ENCODE data around the gene FAM13C. TPM values are rescaled to one million over a fixed set of nuclear protein-coding genes. Genes with fewer than 3 reads are reported as not detected.

The FAM13C gene
- total RNA-seq, 4 donors from 2014 or later = 10.3 to 36.9 (median 20.6) TPM

- no peak overlapping the region for H3K4me3 ChIP-seq
- DNase-seq (ENCODE audit: low spot score in 2 of 2) = no peak
- TF ChIP-seq POLR2A (IDR thresholded peaks at IDR 0.05) (no peak), EP300 (IDR thresholded peaks at IDR 0.05) (no peak), CTCF (IDR thresholded peaks at IDR 0.05) (no peak)
- H3K4me1 ChIP-seq = peaks cover 0 to 22% (median 6%) of the 10 kb centered on the region in 4 donors
- no peaks in the 10 kb centered on the region for H3K36me3 ChIP-seq
- H3K27ac ChIP-seq = no peak overlapping the region
- no peaks in the 10 kb centered on the region for H3K27me3 ChIP-seq
- no peaks in the 10 kb centered on the region for H3K9me3 ChIP-seq
- 29 to 65% methylated on average over 1 of the region's 1 CpG for WGBS, 2 donors
Measured at GRCh38 chr10:59340285-59340684, 22.1 kb downstream of the FAM13C start.

- 67 to 77% methylated on average over 1 of the region's 1 CpG for WGBS, 2 donors
- TF ChIP-seq POLR2A (IDR thresholded peaks at IDR 0.05) (no peak), EP300 (IDR thresholded peaks at IDR 0.05) (no peak), CTCF (IDR thresholded peaks at IDR 0.05) (no peak)
- no peak for DNase-seq (ENCODE audit: low spot score in 2 of 2)
- Histone ChIP-seq H3K27ac (peak overlapping the region in 1 of 4 donors; percentile 57), H3K27me3 (no peaks in the 10 kb centered on the region), H3K9me3 (no peaks in the 10 kb centered on the region), H3K4me3 (no peak overlapping the region), H3K4me1 (peaks cover 0 to 22% (median 6%) of the 10 kb centered on the region in 4 donors), H3K36me3 (no peaks in the 10 kb centered on the region)
Measured at GRCh38 chr10:59339351-59339750, 23.0 kb downstream of the FAM13C start.

GRCh38 chr10:59337201-59337652 lies 25.1 kb downstream of the FAM13C start:
- no peak for DNase-seq (ENCODE audit: low spot score in 2 of 2)
- H3K27ac ChIP-seq = peak overlapping the region in 2 of 4 donors; percentile 63 to 65
- H3K4me3 ChIP-seq = no peak overlapping the region
- TF ChIP-seq POLR2A (IDR thresholded peaks at IDR 0.05) = no peak
- no peak for TF ChIP-seq CTCF (IDR thresholded peaks at IDR 0.05)
- TF ChIP-seq EP300 (IDR thresholded peaks at IDR 0.05) = no peak
- H3K4me1 ChIP-seq = peaks cover 0 to 22% (median 6%) of the 10 kb centered on the region in 4 donors
- no peaks in the 10 kb centered on the region for H3K27me3 ChIP-seq
- H3K9me3 ChIP-seq = no peaks in the 10 kb centered on the region
- H3K36me3 ChIP-seq = no peaks in the 10 kb centered on the region

GRCh38 chr10:59336632-59337031 lies 25.7 kb downstream of the FAM13C start:
- Histone ChIP-seq H3K4me1 (peaks cover 0 to 22% (median 6%) of the 10 kb centered on the region in 4 donors), H3K27me3 (no peaks in the 10 kb centered on the region), H3K36me3 (no peaks in the 10 kb centered on the region), H3K9me3 (no peaks in the 10 kb centered on the region), H3K27ac (peak overlapping the region in 2 of 4 donors; percentile 63 to 65), H3K4me3 (no peak overlapping the region)
- DNase-seq (ENCODE audit: low spot score in 2 of 2) = no peak
- WGBS, 2 donors = 8 to 13% methylated on average over 2 of the region's 2 CpGs
- TF ChIP-seq EP300 (IDR thresholded peaks at IDR 0.05) (no peak), CTCF (IDR thresholded peaks at IDR 0.05) (no peak), POLR2A (IDR thresholded peaks at IDR 0.05) (no peak)

GRCh38 chr10:59335497-59335896 lies 26.9 kb downstream of the FAM13C start:
- Histone ChIP-seq H3K36me3 (no peaks in the 10 kb centered on the region), H3K4me1 (peaks cover 0 to 22% (median 6%) of the 10 kb centered on the region in 4 donors), H3K27me3 (no peaks in the 10 kb centered on the region), H3K4me3 (no peak overlapping the region), H3K9me3 (no peaks in the 10 kb centered on the region), H3K27ac (no peak overlapping the region)
- TF ChIP-seq CTCF (IDR thresholded peaks at IDR 0.05) (no peak), EP300 (IDR thresholded peaks at IDR 0.05) (no peak), POLR2A (IDR thresholded peaks at IDR 0.05) (no peak)
- 98 to 100% methylated on average over 2 of the region's 2 CpGs for WGBS, 2 donors
- no peak for DNase-seq (ENCODE audit: low spot score in 2 of 2)

All from tibial nerve (tissue), 4 donors.